ENCODE measurements around the gene SDHAF2.

DNA sequence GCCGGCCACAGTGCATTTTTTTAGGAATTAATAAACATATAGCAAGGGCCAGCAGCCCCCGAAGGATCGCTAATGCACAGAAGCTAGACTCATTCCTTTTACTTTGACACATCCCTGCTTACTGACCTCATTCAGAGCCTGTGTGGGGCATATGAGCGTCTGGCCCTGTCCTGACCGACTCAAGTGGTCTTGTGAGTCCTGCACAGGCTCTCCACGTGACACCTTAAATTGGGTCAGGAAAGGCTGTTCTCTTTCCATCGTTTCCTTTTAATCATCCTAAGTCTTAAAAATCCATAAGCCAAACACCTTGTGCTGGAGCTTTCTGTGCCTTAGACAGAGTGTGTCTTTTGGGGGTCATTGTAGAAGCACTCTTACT is 18.6 kb downstream of the SDHAF2 start:
- TF ChIP-seq, protein P1, sequence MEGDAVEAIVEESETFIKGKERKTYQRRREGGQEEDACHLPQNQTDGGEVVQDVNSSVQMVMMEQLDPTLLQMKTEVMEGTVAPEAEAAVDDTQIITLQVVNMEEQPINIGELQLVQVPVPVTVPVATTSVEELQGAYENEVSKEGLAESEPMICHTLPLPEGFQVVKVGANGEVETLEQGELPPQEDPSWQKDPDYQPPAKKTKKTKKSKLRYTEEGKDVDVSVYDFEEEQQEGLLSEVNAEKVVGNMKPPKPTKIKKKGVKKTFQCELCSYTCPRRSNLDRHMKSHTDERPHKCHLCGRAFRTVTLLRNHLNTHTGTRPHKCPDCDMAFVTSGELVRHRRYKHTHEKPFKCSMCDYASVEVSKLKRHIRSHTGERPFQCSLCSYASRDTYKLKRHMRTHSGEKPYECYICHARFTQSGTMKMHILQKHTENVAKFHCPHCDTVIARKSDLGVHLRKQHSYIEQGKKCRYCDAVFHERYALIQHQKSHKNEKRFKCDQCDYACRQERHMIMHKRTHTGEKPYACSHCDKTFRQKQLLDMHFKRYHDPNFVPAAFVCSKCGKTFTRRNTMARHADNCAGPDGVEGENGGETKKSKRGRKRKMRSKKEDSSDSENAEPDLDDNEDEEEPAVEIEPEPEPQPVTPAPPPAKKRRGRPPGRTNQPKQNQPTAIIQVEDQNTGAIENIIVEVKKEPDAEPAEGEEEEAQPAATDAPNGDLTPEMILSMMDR (IDR thresholded peaks at IDR 0.05; ENCODE audit: low read length): no peak
- no peak for TF ChIP-seq EZH2 (IDR thresholded peaks at IDR 0.05; ENCODE audit: borderline replicate concordance, low read length)
